ENCODE results near the gene ZNF827.

ZNF827 gene

DNA sequence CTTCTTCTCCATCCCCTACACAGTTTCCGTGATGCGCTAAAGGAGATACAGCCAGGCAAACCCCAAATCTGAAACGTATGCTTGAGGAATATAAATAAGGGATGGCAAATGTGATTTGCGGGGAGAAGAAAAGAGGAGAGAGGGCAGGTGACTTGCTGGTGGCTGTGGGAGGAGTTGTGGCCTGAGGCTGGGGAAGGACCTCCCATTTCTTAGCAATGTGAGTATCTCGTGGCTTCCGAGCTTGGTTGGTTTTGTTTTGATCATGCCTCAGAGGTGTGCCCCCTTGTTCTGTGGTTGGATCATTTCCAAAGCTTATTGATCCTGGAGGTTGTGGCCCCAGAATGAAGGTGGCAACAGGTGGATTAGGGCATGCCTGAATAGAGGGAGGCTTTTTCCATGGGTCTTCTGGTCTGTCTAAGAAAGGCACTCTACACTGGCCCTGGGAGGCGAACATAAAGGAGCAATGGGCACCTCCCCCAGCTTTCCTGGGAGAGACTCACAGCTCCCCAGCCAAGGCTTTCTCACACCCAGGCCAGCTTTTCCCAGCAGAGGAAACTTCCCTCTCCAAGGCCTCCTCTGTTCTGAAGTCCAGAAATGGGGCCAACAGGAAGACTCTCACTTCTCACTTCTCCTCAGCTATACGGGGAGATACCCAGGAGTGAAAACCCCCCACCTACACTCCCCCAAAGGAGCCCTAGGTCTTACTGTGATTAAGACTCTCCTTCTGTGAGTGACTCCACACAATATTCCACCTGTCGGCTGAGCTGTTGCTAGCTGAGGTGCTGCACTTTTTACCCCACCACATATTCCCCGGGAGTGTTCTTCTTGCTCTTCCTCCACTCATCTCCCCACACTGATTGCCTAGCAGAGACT is 218.6 kb downstream of the ZNF827 start:
- DNase-seq (ENCODE audit: low read depth): no peak

DNA sequence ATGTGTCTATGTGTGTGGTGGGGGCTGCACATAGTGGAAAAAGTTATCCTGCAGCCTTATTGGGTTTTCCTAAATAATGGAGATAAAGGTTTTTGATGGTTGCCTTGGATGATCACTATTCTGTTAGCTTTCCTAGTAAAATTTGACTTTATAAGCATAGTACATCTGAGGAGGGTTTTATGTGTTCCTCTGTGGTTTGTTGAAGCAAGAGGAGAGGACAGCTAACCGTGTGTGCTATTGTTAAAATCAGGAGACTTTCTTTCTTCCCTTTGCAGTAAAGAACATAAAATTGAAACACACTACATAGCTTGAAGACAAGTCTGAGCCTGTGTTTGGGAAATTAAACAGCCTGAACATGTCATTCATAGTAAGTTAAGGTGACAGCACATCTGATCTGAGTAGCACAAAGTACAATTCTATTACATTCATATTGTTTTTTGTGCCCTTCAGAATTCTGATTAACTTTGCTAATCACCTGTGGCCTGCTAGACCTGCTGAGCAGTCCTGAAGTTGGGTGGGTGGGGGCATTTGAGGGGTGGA is 221.9 kb downstream of the ZNF827 start:
- no peak for DNase-seq (ENCODE audit: low read depth)

DNA sequence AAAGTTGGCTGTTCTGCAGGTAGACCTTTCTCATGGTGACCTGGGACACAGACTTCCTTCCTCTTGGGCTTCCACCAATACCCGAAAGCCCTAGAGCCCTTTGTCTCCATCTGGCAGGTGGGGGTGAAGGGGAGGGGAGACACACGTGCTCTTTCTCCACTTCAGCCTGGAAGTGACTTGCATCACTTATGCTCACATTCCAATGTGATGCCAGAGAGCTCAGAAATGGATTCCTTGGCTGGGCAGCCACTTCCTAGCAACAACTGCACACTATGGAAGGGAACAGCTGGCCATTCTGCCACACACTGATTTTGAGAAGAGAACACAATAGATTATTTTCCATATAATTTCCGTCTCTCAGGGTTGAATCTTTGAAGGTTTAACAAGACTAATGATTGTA is 222.4 kb downstream of the ZNF827 start:
- no peak for DNase-seq (ENCODE audit: low read depth)

GRCh38 chr4:145709843-145710242 is 228.8 kb downstream of the ZNF827 start:
- DNase-seq (ENCODE audit: low read depth): no peak

GRCh38 chr4:145709336-145709735 is 229.3 kb downstream of the ZNF827 start:
- DNase-seq (ENCODE audit: low read depth): no peak
